ENCODE measurements around the gene PVR.

- no peak for TF ChIP-seq CTCF (IDR thresholded peaks at IDR 0.05; ENCODE audit: low read depth, low read length, poor library complexity, severe bottlenecking)
- no peak for TF ChIP-seq EZH2phosphoT487 (IDR thresholded peaks at IDR 0.05; ENCODE audit: borderline replicate concordance, low read length)
Observed at GRCh38 chr19:44627631-44628030, 16.1 kb upstream of the PVR start.

All from DOHH2 (cell line).